Upper lobe of left lung (tissue), 6 donors: ENCODE results near the gene TNRC6C. TPM values are rescaled to one million over a fixed set of nuclear protein-coding genes. Genes with fewer than 3 reads are reported as not detected.
"Not testable (repeated sequence)": the region's sequence is repeated elsewhere in the genome, so short reads cannot be mapped to it uniquely, and the experiment has no call there.

Source experiments
- ATAC-seq, 2 donors: fragments of 200-7000 bp; cut with Tn5 transposase; one replicate each; pipeline ENCODE4 v1.9.1; 2022; ENCODE audit warnings: mild to moderate bottlenecking in 2 of 2, moderate library complexity in 2 of 2; ENCODE audit not compliant: low FRiP score in 2 of 2
- DNase-seq, 2 donors: peaks; one replicate each; pipeline ENCODE4 v3.0.0-alpha.2; 2019 to 2020
- H3K27ac ChIP-seq, 4 donors: fragments of 200-600 bp; sonication (generic); one replicate each; pipeline ENCODE4 v1.5.1; 2016 to 2019
- H3K27me3 ChIP-seq, 4 donors: fragments of 200-600 bp; sonication (generic); one replicate each; pipeline ENCODE4 v1.5.1; 2017 to 2019
- H3K36me3 ChIP-seq, 4 donors: fragments of 200-600 bp; sonication (generic); one replicate each; pipeline ENCODE4 v1.5.1; 2016 to 2019
- H3K4me1 ChIP-seq, 4 donors: fragments of 200-600 bp; sonication (generic); one replicate each; pipeline ENCODE4 v1.5.1; 2018 to 2019
- H3K4me3 ChIP-seq, 4 donors: fragments of 200-600 bp; sonication (generic); one replicate each; pipeline ENCODE4 v1.5.1; 2017 to 2019; ENCODE audit warnings: mild to moderate bottlenecking in 2 of 4, moderate library complexity in 1 of 4
- H3K9me3 ChIP-seq, 4 donors: fragments of 200-600 bp; sonication (generic); one replicate each; pipeline ENCODE4 v1.5.1; 2018 to 2019
- CTCF ChIP-seq, 6 experiments: fragments of 450-650 bp in 4 of 6; fragments of 200-600 bp in 2 of 6; sonication (generic) in 2 of 6; IDR thresholded peaks; one replicate each; pipeline ENCODE4 v1.5.1; 2016 to 2019; ENCODE audit warnings: antibody characterized with exemption in 6 of 6
- EP300 ChIP-seq, 4 donors: sonication (generic); formaldehyde crosslinking; IDR thresholded peaks; one replicate each; pipeline ENCODE4 v1.5.1; 2017; ENCODE audit warnings: antibody characterized with exemption in 4 of 4, control low read depth in 2 of 4
- POLR2A ChIP-seq, 4 donors: fragments of 450-650 bp; IDR thresholded peaks; one replicate each; pipeline ENCODE4 v1.5.1; 2016 to 2017; ENCODE audit warnings: antibody characterized with exemption in 4 of 4, mild to moderate bottlenecking in 2 of 4
- POLR2AphosphoS5 ChIP-seq, 2 donors: sonication (generic); formaldehyde crosslinking; IDR thresholded peaks; one replicate each; pipeline ENCODE4 v1.5.1; 2017; ENCODE audit warnings: antibody characterized with exemption in 2 of 2
- WGBS, 2 donors: methylation state at CpG; one replicate each; pipeline ENCODE4 v1.1.5; 2017 to 2018; 5-methylcytosine and 5-hydroxymethylcytosine counted together
- total RNA-seq, 6 donors: library from RNA; depleted of rRNA in 4 of 6; stranded (reverse); fragments of >200 nt in 4 of 6; gene quantifications; one replicate each; pipeline versions ENCODE4 v1.1.0 to v1.2.1, GENCODE V29; 2016 to 2021
- donor health status: DM: no; HTN: no; CAD: no; lungs with moderate emphysema.
- donor health status: DM: no; HTN: yes; CAD: no; lungs with severe emphysema.

TNRC6C gene
- total RNA-seq, 6 donors from 2014 or later: 8.7 to 38.8 (median 14.7) TPM

GRCh38 chr17:77974396-77974795 lies 15.9 kb downstream of the TNRC6C start:
- H3K27ac ChIP-seq: no peak overlapping the region
- DNase-seq (no peak), ATAC-seq (no peak)
- no peak overlapping the region for H3K4me3 ChIP-seq
- no peaks in the 10 kb centered on the region for H3K27me3 ChIP-seq
- H3K36me3 ChIP-seq: no peaks in the 10 kb centered on the region
- 75 to 79% methylated on average over 4 of the region's 4 CpGs for WGBS, 2 donors
- H3K4me1 ChIP-seq: no peaks in the 10 kb centered on the region
- TF ChIP-seq POLR2AphosphoS5 (IDR thresholded peaks at IDR 0.05) (no peak), POLR2A (IDR thresholded peaks at IDR 0.05) (no peak), CTCF (IDR thresholded peaks at IDR 0.05) (no peak), EP300 (IDR thresholded peaks at IDR 0.05) (no peak)
- H3K9me3 ChIP-seq: no peaks in the 10 kb centered on the region

GRCh38 chr17:77982430-77982829 lies 23.9 kb downstream of the TNRC6C start:
- not testable (repeated sequence) for DNase-seq, H3K36me3 ChIP-seq, H3K4me3 ChIP-seq, ATAC-seq, H3K9me3 ChIP-seq, H3K27me3 ChIP-seq, H3K27ac ChIP-seq, H3K4me1 ChIP-seq
- 98 to 100% methylated on average over 6 of the region's 6 CpGs for WGBS, 2 donors

- H3K27me3 ChIP-seq: no peaks in the 10 kb centered on the region
- H3K36me3 ChIP-seq: no peaks in the 10 kb centered on the region
- H3K9me3 ChIP-seq: no peaks in the 10 kb centered on the region
- no peak overlapping the region for H3K4me3 ChIP-seq
- no peak for ATAC-seq
- DNase-seq: no peak
- no peak overlapping the region for H3K27ac ChIP-seq
- 80 to 82% methylated on average over 3 of the region's 3 CpGs for WGBS, 2 donors
- H3K4me1 ChIP-seq: peaks cover 0 to 4% (median 1%) of the 10 kb centered on the region in 4 donors
- TF ChIP-seq EP300 (IDR thresholded peaks at IDR 0.05): no peak
- TF ChIP-seq CTCF (IDR thresholded peaks at IDR 0.05): no peak
- no peak for TF ChIP-seq POLR2AphosphoS5 (IDR thresholded peaks at IDR 0.05)
- no peak for TF ChIP-seq POLR2A (IDR thresholded peaks at IDR 0.05)
These were observed 31.8 kb downstream of the TNRC6C start for GRCh38 chr17:77990301-77990700.

GRCh38 chr17:77993735-77994134 lies 35.2 kb downstream of the TNRC6C start:
- H3K27ac ChIP-seq, H3K36me3 ChIP-seq, H3K4me3 ChIP-seq, DNase-seq, H3K9me3 ChIP-seq, H3K4me1 ChIP-seq, ATAC-seq, H3K27me3 ChIP-seq: not testable (repeated sequence)
- 97% methylated on average over 7 of the region's 7 CpGs for WGBS, 2 donors

- no peaks in the 10 kb centered on the region for H3K36me3 ChIP-seq
- H3K4me1 ChIP-seq: peaks cover 10 to 16% (median 11%) of the 10 kb centered on the region in 4 donors
- H3K9me3 ChIP-seq: no peaks in the 10 kb centered on the region
- no peak for ATAC-seq
- DNase-seq: no peak
- H3K27me3 ChIP-seq: no peaks in the 10 kb centered on the region
- H3K27ac ChIP-seq: no peak overlapping the region
- TF ChIP-seq POLR2A (IDR thresholded peaks at IDR 0.05): no peak
- no peak for TF ChIP-seq POLR2AphosphoS5 (IDR thresholded peaks at IDR 0.05)
- TF ChIP-seq CTCF (IDR thresholded peaks at IDR 0.05): no peak
- TF ChIP-seq EP300 (IDR thresholded peaks at IDR 0.05): no peak
- 73 to 74% methylated on average over 5 to 6 of the region's 6 CpGs for WGBS, 2 donors
- H3K4me3 ChIP-seq: no peak overlapping the region
These were observed 36.8 kb downstream of the TNRC6C start for GRCh38 chr17:77995146-77995852.

GRCh38 chr17:77996256-77996655 lies 37.8 kb downstream of the TNRC6C start:
- TF ChIP-seq EP300 (IDR thresholded peaks at IDR 0.05) (no peak), POLR2A (IDR thresholded peaks at IDR 0.05) (no peak), POLR2AphosphoS5 (IDR thresholded peaks at IDR 0.05) (no peak), CTCF (IDR thresholded peaks at IDR 0.05) (no peak)
- ATAC-seq (no peak), DNase-seq (no peak)
- WGBS, 2 donors: 92 to 94% methylated on average over 3 of the region's 3 CpGs
- Histone ChIP-seq H3K36me3 (no peaks in the 10 kb centered on the region), H3K27ac (no peak overlapping the region), H3K4me1 (peaks cover 10 to 20% (median 14%) of the 10 kb centered on the region in 4 donors), H3K27me3 (no peaks in the 10 kb centered on the region), H3K9me3 (no peaks in the 10 kb centered on the region), H3K4me3 (no peak overlapping the region)
